SK-N-MC (cell line): ENCODE measurements around the gene GUCY1A1.

ENCODE experiments used
- EZH2 ChIP-seq: fragments of 200-600 bp; sonication (generic); IDR thresholded peaks from one replicate; pipeline ENCODE4 v1.6.1; 2017; ENCODE audit warnings: antibody characterized with exemption
- POLR2AphosphoS5 ChIP-seq: IDR thresholded peaks from 2 replicates; pipeline ENCODE4 v1.6.1; 2012; ENCODE audit warnings: mild to moderate bottlenecking, low read depth, low read length, borderline replicate concordance

DNA sequence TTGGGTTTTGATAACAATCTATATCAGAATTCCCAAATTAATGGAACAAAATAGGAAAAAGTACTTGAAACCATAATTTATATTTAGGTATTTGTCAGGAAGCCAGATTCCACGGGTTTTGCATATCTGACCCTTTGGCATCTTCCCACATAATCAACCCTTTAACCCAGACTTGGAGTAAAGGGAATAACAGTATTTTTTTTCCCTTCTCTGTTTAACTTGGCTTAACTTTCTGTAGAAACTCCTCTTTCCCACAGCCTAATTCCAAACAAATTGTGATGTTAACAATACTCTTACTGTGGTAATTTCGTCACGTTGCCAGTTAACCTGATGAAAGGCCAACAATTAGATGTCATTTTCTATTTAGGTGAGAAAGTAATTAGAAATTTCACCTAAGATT is 49.4 kb upstream of the GUCY1A1 start:
- no peak for TF ChIP-seq POLR2AphosphoS5
- no peak for TF ChIP-seq EZH2
